HepG2 (cell line): Measurements from ENCODE around the gene ITGB1. TPM values are rescaled to one million over a fixed set of nuclear protein-coding genes. Genes with fewer than 3 reads are reported as not detected.

Source experiments
- KLF12 ChIP-seq: sonication (generic); formaldehyde crosslinking; IDR thresholded peaks from 2 replicates; pipeline ENCODE4 v1.4.0; 2020; ENCODE audit warnings: missing genetic modification reagents, borderline replicate concordance
- NR1H2 ChIP-seq: sonication (generic); formaldehyde crosslinking; IDR thresholded peaks from 2 replicates; pipeline ENCODE4 v1.8.1; 2022; ENCODE audit warnings: low read depth, missing genetic modification reagents, borderline replicate concordance
- NR3C1 ChIP-seq: sonication (generic); formaldehyde crosslinking; IDR thresholded peaks from 2 replicates; pipeline ENCODE4 v1.4.0; 2020; ENCODE audit warnings: missing genetic modification reagents
- SIN3A ChIP-seq: IDR thresholded peaks from 2 replicates; pipeline ENCODE4 v1.6.1; 2011; ENCODE audit warnings: low read depth, mild to moderate bottlenecking, control low read depth, low read length, borderline replicate concordance
- SOX5 ChIP-seq: IDR thresholded peaks from 2 replicates; pipeline ENCODE4 v1.6.1; 2016; ENCODE audit warnings: borderline replicate concordance
- SUZ12 ChIP-seq: fragments of 150-350 bp; IDR thresholded peaks from 2 replicates; pipeline ENCODE4 v1.6.1; 2014; ENCODE audit warnings: low read depth, low read length
- TGIF2 ChIP-seq: IDR thresholded peaks from 2 replicates; pipeline ENCODE4 v1.6.1; 2016; ENCODE audit warnings: control low read depth, missing compliant biosample characterization
- TRIM24 ChIP-seq: sonication (generic); formaldehyde crosslinking; IDR thresholded peaks from 2 replicates; pipeline ENCODE4 v1.8.0; 2022; ENCODE audit warnings: mild to moderate bottlenecking, missing genetic modification reagents
- ZNF34 ChIP-seq: sonication (generic); formaldehyde crosslinking; IDR thresholded peaks from 2 replicates; pipeline ENCODE4 v1.4.0; 2020; ENCODE audit warnings: mild to moderate bottlenecking, missing genetic modification reagents, borderline replicate concordance
- ZNF460 ChIP-seq: sonication (generic); formaldehyde crosslinking; IDR thresholded peaks from 2 replicates; pipeline ENCODE4 v1.5.1; 2020; ENCODE audit warnings: missing genetic modification reagents, mild to moderate bottlenecking, borderline replicate concordance
- ZNF644 ChIP-seq: IDR thresholded peaks from 2 replicates; pipeline ENCODE4 v1.6.1; 2016; ENCODE audit warnings: low read depth
- ZNF713 ChIP-seq: sonication (generic); formaldehyde crosslinking; IDR thresholded peaks from 2 replicates; pipeline ENCODE4 v1.4.0; 2020; ENCODE audit warnings: mild to moderate bottlenecking, missing genetic modification reagents
- ZSCAN30 ChIP-seq: sonication (generic); formaldehyde crosslinking; IDR thresholded peaks from 2 replicates; pipeline ENCODE4 v1.5.0; 2020; ENCODE audit warnings: mild to moderate bottlenecking, missing genetic modification reagents
- polyA plus RNA-seq, 8 experiments: library from polyadenylated mRNA; depleted of rRNA in 3 of 8; stranded (reverse) in 7 of 8; unstranded in 1 of 8; fragments of >200 nt; fragmentation: Illumina TruSeq in 4 of 8; extraction: Trizol in 4 of 8; gene quantifications; 2 replicates each; pipeline versions ENCODE4 v1.2.1 to v1.2.3, GENCODE V29; 2011 to 2016; ENCODE audit warnings: low read depth in 4 of 8, missing spikeins in 1 of 8, mixed read lengths in 1 of 8; ENCODE audit not compliant: insufficient read depth in 1 of 8
- total RNA-seq, 5 experiments: library from RNA; depleted of rRNA; stranded (reverse); fragments of >200 nt; fragmentation: Illumina TruSeq; extraction: Trizol; gene quantifications; 2 replicates each; pipeline ENCODE4 v1.2.3, GENCODE V29; 2016; ENCODE audit warnings: low read depth in 1 of 5
- TF ChIP-seq, protein P1 (sequence below): IDR thresholded peaks from 2 replicates; pipeline ENCODE4 v1.4.0; 2020; ENCODE audit warnings: mild to moderate bottlenecking, missing genetic modification reagents
- TF ChIP-seq, protein P2 (sequence below): IDR thresholded peaks from 2 replicates; pipeline ENCODE4 v1.6.1; 2016; ENCODE audit warnings: missing compliant biosample characterization, missing genetic modification reagents, borderline replicate concordance
- TF ChIP-seq, protein P3 (sequence below): IDR thresholded peaks from 2 replicates; pipeline ENCODE4 v1.6.1; 2018; ENCODE audit warnings: missing genetic modification reagents, mild to moderate bottlenecking, missing compliant biosample characterization
- TF ChIP-seq, protein P4 (sequence below): sonication (generic); formaldehyde crosslinking; IDR thresholded peaks from 2 replicates; pipeline ENCODE4 v1.4.0; 2020; ENCODE audit warnings: missing genetic modification reagents, borderline replicate concordance
- TF ChIP-seq, protein P5 (sequence below): sonication (generic); formaldehyde crosslinking; conservative IDR thresholded peaks from 2 replicates; pipeline ENCODE4 v1.8.0; 2022; ENCODE audit warnings: mild to moderate bottlenecking, moderate library complexity, missing genetic modification reagents

ITGB1 gene
- total and polyA plus RNA-seq, 2 of the 13 experiments (the other 11 are each of a cell fraction or from before 2014, with no cell fraction given): 190 to 204 TPM

DNA sequence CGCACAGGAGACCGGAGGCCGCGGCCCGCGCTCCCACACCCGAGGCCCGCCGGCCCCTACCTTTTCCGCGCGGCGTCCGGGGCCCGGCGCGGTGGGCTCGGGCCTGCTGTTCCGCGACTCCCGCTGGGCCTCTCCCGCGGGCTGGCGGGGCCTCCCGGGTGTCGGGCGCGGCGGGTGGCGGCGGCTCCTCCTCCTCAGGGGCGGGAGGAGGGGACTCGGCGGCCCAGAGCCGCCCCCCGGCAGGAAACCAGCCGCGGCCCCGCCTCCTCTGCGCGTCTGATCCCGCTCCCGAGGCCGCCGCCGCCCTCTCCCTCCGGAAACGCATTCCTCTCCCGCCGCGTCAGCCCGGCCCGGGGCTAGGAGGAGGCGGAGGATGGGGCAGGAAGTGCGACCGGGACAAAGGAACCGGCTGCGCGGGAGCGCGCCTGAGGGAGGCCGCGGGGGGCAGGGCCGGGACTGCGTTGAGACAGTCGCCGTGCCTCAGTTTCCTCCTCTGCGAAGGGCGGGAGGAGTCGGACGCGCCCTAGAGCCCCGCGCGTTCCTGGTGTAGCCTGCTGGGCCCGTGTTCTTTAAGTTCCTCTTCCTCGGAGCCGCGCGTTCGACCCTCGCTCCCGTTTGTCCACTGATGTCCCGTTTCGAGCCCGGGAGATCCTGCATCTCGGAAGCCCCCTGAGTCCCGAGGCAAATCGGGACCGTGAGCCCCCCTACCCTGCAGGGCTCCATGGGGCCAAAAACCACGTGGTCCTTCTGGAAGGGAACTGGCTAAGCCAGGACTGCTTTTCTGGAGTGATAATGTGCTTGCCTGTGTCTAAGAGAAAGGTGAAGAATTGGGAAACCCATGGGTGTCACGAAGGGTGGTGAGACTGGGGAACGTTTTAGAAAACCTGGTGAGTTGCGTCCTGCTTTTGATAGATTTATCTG lies at the start of gene ITGB1 (continued):
- no peak for TF ChIP-seq ZSCAN30 (CRISPR knock-in tag)
- TF ChIP-seq, protein P1, sequence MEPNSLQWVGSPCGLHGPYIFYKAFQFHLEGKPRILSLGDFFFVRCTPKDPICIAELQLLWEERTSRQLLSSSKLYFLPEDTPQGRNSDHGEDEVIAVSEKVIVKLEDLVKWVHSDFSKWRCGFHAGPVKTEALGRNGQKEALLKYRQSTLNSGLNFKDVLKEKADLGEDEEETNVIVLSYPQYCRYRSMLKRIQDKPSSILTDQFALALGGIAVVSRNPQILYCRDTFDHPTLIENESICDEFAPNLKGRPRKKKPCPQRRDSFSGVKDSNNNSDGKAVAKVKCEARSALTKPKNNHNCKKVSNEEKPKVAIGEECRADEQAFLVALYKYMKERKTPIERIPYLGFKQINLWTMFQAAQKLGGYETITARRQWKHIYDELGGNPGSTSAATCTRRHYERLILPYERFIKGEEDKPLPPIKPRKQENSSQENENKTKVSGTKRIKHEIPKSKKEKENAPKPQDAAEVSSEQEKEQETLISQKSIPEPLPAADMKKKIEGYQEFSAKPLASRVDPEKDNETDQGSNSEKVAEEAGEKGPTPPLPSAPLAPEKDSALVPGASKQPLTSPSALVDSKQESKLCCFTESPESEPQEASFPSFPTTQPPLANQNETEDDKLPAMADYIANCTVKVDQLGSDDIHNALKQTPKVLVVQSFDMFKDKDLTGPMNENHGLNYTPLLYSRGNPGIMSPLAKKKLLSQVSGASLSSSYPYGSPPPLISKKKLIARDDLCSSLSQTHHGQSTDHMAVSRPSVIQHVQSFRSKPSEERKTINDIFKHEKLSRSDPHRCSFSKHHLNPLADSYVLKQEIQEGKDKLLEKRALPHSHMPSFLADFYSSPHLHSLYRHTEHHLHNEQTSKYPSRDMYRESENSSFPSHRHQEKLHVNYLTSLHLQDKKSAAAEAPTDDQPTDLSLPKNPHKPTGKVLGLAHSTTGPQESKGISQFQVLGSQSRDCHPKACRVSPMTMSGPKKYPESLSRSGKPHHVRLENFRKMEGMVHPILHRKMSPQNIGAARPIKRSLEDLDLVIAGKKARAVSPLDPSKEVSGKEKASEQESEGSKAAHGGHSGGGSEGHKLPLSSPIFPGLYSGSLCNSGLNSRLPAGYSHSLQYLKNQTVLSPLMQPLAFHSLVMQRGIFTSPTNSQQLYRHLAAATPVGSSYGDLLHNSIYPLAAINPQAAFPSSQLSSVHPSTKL: peak; percentile 87
- peak; percentile 20; the same call in 1 of the 2 replicates for TF ChIP-seq TGIF2
- TF ChIP-seq TRIM24 (CRISPR knock-in tag): no peak
- no peak for TF ChIP-seq ZNF460 (CRISPR knock-in tag)
- TF ChIP-seq, protein P2, sequence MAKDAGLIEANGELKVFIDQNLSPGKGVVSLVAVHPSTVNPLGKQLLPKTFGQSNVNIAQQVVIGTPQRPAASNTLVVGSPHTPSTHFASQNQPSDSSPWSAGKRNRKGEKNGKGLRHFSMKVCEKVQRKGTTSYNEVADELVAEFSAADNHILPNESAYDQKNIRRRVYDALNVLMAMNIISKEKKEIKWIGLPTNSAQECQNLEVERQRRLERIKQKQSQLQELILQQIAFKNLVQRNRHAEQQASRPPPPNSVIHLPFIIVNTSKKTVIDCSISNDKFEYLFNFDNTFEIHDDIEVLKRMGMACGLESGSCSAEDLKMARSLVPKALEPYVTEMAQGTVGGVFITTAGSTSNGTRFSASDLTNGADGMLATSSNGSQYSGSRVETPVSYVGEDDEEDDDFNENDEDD (CRISPR knock-in tag): peak; percentile 88
- TF ChIP-seq ZNF713 (CRISPR knock-in tag): 0 out of 2 replicates have a peak, but pooled peaks have one; percentile 64
- peak; percentile 80; the same call in 1 of the 2 replicates for TF ChIP-seq SIN3A
- TF ChIP-seq SOX5 (CRISPR knock-in tag): peak; percentile 83
- TF ChIP-seq ZNF644 (CRISPR knock-in tag): no peak
- no peak for TF ChIP-seq NR3C1 (CRISPR knock-in tag)
- TF ChIP-seq, protein P3, sequence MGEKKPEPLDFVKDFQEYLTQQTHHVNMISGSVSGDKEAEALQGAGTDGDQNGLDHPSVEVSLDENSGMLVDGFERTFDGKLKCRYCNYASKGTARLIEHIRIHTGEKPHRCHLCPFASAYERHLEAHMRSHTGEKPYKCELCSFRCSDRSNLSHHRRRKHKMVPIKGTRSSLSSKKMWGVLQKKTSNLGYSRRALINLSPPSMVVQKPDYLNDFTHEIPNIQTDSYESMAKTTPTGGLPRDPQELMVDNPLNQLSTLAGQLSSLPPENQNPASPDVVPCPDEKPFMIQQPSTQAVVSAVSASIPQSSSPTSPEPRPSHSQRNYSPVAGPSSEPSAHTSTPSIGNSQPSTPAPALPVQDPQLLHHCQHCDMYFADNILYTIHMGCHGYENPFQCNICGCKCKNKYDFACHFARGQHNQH (CRISPR knock-in tag): peak; percentile 95
- TF ChIP-seq KLF12 (CRISPR knock-in tag): 0 out of 2 replicates have a peak, but pooled peaks have one; percentile 57
- TF ChIP-seq, protein P4, sequence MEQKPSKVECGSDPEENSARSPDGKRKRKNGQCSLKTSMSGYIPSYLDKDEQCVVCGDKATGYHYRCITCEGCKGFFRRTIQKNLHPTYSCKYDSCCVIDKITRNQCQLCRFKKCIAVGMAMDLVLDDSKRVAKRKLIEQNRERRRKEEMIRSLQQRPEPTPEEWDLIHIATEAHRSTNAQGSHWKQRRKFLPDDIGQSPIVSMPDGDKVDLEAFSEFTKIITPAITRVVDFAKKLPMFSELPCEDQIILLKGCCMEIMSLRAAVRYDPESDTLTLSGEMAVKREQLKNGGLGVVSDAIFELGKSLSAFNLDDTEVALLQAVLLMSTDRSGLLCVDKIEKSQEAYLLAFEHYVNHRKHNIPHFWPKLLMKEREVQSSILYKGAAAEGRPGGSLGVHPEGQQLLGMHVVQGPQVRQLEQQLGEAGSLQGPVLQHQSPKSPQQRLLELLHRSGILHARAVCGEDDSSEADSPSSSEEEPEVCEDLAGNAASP (CRISPR knock-in tag): peak; percentile 66
- TF ChIP-seq, protein P5, sequence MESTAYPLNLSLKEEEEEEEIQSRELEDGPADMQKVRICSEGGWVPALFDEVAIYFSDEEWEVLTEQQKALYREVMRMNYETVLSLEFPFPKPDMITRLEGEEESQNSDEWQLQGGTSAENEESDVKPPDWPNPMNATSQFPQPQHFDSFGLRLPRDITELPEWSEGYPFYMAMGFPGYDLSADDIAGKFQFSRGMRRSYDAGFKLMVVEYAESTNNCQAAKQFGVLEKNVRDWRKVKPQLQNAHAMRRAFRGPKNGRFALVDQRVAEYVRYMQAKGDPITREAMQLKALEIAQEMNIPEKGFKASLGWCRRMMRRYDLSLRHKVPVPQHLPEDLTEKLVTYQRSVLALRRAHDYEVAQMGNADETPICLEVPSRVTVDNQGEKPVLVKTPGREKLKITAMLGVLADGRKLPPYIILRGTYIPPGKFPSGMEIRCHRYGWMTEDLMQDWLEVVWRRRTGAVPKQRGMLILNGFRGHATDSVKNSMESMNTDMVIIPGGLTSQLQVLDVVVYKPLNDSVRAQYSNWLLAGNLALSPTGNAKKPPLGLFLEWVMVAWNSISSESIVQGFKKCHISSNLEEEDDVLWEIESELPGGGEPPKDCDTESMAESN (CRISPR knock-in tag): peak; percentile 57; the same call in 1 of the 2 replicates
- no peak for TF ChIP-seq SUZ12
- no peak for TF ChIP-seq ZNF34 (CRISPR knock-in tag)
- 0 out of 2 replicates have a peak, but pooled peaks have one; percentile 25 for TF ChIP-seq NR1H2 (CRISPR knock-in tag)
